HG03520 (cell line): Measurements from ENCODE around the gene OR52E5.

Experiments used
- ATAC-seq: cut with Tn5 transposase; IDR thresholded peaks from one replicate; pipeline ENCODE4 v1.9.1; 2021; ENCODE audit warnings: mild to moderate bottlenecking, moderate library complexity; ENCODE audit not compliant: unreplicated experiment

Gene OR52E5

GRCh38 chr11:5932671-5933070, 39.7 kb downstream of the OR52E5 start:
- ATAC-seq: no peak

DNA sequence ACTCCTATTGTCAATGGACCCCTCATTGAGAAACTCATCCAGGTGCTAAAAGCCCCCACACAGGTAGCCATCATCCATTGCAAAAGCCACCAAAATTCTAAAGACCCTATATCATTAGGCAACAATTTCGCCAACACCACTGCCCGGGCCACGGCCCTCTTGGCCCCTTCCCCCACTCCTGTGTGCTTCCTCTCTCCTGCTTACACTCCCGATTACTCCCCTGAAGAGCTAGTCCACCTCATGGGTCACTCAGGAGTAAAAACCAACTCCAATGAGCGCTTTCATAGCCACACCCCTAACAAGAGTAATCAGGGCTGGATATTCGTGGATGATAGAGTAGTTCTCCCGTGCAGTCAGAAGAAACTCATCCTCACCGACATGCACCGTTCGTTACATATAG, 40.1 kb downstream of the OR52E5 start:
- ATAC-seq: no peak

- no peak for ATAC-seq
Observed at GRCh38 chr11:5937868-5938602, 45.0 kb downstream of the OR52E5 start.

DNA sequence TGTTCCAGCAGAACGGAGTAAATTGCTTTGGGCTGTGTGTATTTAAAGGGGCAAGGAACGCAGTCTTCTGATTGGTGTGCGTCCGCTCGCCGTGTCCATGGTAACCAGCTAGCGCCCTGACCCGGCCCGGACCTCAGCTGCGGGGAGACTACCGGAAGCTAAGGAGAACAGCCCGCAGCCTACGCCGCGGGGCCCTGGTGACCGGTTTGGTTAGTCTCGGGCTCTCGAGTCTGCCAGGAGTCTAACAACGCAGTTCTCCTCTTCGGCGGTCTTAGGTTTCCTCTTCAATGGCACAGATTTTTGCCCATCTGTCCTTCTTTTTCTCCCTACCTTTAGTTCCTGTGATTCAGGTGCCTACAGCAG, 45.6 kb downstream of the OR52E5 start:
- ATAC-seq: no peak

DNA sequence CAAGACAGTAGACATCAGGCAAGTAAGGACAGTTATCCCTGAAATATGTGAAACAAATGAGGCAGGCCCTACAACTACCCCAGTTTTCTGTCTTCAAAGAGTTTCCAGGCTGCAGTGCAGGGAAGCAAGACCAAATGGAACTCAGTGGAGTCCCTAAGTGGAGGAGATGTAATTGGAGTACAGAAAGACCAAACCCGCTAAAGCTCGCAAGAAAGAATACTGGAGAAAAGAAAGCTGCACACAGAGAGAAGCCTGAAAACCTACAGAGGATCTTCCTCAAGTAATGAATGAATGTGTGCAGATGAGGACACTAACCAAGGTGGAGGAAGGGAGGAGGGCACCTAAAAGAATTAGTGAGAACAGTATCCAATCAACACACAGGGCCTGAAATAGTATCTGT, 47.7 kb downstream of the OR52E5 start:
- ATAC-seq: no peak

DNA sequence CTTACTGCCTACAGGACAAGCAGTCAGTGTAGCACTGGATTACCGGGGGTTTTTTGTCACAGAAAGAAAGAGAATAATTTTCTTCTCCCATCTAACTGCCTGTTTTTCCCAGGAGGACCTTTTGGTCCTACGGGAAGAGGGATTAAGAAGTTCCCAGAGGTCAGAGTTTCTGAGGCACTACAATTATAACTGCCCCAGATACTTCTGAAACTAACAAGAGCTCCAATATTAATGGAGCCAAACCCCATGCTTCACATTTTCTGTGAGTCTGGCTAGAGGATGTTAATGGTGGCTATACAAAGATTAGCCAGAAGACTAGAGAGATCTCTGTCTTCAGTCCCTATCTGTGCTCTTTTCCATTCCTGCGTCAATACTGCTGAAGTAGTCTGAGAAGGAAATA, 48.9 kb downstream of the OR52E5 start, which contains the start of gene OR56A3:
TSS of gene OR56A3 (plus strand) at position 301 of the 400 bp plus-strand sequence. CDS start 5,096 bp downstream, outside the sequence.
- ATAC-seq: no peak
